ENCODE results near the gene RPS25. TPM values are rescaled to one million over a fixed set of nuclear protein-coding genes. Genes with fewer than 3 reads are reported as not detected.
"Not testable (repeated sequence)": the region's sequence is repeated elsewhere in the genome, so short reads cannot be mapped to it uniquely, and the experiment has no call there.

The RPS25 gene
- total RNA-seq, 1 donor from 2014 or later: 813 TPM

- ATAC-seq: no peak
- intact Hi-C loops (cut with micrococcal nuclease): no loop called here
- no peak for DNase-seq
Observed at GRCh38 chr11:119042927-119043326, 24.8 kb upstream of the RPS25 start.

DNA sequence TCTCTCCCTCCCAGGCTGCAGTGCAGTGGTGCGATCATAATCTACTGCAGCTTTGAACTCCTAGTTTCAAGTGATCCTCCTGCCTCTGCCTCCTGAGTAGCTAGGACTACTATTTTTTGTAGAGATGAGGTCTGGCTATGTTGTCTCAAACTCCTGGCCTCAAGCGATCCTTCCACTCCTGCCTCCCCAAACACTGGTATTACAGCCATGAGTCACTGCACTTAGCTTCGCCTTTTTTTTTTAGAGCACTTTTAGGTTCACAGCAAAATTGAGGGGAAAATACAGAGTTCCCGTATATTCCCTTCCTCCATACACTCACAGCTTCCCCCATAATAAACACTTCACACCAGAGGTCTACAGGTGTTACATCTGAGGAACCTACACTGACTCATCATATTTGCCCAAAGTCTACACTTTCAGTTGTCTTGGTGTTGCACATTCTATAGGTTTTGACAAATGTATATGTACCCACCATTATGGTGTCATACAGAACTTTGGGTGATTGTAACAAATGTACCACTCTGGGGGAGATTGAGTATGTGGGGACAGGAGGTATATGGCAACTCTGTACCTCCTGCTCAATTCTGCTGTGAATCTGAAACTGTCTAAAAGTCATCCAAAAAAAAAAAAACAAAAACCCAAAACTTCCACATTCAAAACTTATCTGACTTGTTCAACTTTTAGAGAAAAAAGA, 23.8 kb upstream of the RPS25 start:
- intact Hi-C loops (cut with micrococcal nuclease): no loop called here
- DNase-seq: no peak
- no peak for ATAC-seq

DNA sequence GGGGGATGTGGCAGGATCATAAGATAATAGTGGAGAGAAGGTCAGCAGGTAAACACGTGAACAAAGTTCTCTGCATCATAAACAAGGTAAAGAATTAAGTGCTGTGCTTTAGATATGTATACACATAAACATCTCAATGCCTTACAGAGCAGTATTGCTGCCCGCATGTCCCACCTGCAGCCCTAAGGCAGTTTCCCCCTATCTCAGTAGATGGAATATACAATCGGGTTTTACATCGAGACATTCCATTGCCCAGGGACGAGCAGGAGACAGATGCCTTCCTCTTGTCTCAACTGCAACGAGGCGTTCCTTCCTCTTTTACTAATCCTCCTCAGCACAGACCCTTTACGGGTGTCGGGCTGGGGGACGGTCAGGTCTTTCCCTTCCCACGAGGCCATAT, 21.3 kb upstream of the RPS25 start:
- intact Hi-C loops (cut with micrococcal nuclease); DNase-seq; ATAC-seq: not testable (repeated sequence)

DNA sequence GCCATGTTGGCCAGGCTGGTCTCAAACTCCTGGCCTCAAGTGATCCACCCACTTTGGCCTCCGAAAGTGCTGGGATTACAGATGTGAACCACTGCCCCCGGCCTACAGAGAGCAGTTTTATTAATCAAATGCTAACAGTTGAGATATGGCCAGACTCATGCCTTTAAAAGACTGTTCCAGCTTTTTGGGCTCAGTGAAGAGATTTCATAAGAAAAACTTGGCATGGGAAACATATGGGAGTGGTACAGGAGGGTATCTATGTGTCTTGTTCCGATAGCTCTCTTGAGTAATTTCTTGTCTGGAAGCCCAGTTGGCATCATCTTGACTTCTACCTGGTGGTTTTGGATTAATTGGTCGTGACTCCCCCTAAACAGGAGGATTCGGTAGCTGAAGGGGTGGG, 20.7 kb upstream of the RPS25 start:
- no peak for DNase-seq
- no peak for ATAC-seq
- intact Hi-C loops (cut with micrococcal nuclease): no loop called here

GRCh38 chr11:119034813-119035212, 16.7 kb upstream of the RPS25 start:
- ATAC-seq: no peak
- intact Hi-C loops (cut with micrococcal nuclease): no loop called here
- DNase-seq: no peak

DNA sequence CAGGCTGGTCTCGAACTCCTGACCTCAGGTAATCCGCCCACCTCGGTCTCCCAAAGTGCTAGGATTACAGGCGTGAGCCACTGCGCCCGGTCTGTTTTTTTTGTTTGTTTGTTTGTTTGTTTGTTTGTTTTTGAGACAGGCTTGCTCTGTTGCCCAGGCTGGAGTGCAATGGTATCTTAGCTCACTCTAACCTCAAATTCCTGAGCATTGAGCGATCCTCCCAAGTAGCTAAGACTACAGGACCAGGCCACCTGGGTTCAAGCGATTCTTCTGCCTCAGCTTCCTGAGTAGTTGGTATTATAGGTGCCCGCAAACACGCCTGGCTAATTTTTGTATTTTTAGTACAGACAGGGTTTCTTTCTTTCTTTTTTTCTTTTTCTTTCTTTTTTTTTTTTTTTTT, 15.3 kb upstream of the RPS25 start:
- ATAC-seq; DNase-seq; intact Hi-C loops (cut with micrococcal nuclease): not testable (repeated sequence)

DNA sequence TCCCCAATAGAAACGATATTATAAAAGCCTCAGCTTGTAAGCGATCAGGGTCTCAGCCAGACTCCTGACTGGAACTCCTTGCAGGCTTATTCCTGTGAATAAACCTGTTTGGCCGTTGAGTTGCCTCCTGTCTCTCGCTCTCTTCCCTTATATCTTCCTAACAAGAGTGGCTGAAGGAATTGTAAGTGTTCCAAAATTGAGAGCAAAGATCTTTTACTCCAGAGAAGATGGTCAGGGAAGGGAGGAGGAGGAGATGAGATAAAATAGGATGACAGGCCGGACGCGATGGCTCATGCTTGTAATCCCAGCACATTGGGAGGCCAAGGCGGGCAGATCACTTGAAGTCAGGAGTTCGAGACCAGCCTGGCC, 13.8 kb upstream of the RPS25 start:
- intact Hi-C loops (cut with micrococcal nuclease): no loop called here
- ATAC-seq (no peak), DNase-seq (no peak)

DNA sequence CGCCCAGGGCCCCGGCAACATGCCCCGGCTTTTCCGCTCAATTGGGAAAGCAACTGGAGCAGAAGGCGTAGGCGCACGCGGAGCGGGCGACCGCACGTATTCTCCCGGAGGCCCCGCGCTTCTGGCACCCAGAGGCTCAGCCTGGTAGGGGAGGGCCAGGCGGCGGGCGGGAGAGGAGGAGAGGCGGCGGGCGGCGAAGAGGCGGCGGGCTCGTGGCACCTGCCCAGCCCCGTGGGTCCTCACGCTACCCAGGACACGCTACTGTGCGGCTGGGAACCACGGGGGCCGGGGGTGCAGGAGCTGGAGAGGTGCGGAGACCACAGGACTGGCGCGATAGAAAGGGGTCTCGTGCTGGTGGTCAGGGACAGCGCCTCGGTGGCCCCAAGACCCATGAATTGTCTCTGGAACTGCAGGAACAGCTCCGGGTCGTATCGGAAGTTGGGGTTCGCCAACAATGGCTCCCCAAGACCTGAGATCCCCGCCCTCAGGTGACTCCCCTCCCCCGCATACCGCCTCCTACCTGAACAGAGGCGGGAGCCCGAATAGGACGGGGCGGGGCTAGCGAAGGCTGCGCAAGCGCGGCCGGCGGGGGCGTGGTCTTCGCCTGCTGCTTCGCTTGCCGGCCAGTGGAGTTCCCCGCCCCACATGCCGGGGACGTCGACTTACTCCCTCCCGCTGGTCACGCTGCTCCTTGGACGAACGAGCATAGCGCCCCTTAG, 12.3 kb upstream of the RPS25 start, which contains the start of gene SLC37A4:
TSS of gene SLC37A4 (minus strand) at position 549 of the 719 bp plus-strand sequence.
- intact Hi-C loops (cut with micrococcal nuclease): no loop called here
- peak; percentile 98 for ATAC-seq
- peak; percentile 99 for DNase-seq

GRCh38 chr11:119030029-119030328, 11.8 kb upstream of the RPS25 start:
- intact Hi-C loops (cut with micrococcal nuclease): no loop called here
- ATAC-seq (no peak), DNase-seq (no peak)

DNA sequence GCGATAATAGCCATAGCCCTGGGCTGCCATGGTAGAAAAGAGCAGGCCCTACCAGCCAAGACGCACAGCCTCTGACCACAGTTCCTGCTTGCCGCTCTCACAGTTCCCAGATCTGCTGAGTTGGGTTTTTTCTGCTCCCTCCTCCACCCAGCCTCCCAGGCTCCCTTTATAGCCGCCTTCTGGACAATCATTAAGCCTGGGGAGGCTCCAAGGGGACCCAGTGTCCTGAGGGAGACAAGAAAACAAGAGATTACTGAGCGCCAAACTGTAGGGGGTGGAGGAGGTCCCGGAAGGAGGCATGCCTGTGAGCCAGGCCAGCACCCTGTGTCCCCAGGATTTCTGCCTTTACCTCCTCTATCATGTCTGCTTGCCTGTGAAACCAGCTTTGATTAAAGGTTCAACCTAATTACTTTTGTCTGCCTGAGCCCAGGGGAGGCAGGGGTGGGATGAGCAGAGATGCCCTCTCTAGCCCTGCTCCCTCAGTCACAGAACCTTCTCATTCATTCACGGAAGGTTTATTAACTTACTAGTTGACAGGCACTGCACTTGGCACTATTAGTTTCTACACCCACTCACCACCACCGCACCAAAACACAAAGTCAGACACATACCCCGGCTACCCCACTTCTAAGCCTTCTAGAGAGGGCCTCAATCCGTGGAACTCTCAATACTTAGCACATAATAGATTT, 11.3 kb upstream of the RPS25 start:
- no peak for DNase-seq
- peak; percentile 8 for ATAC-seq
- intact Hi-C loops (cut with micrococcal nuclease): no loop called here

GRCh38 chr11:119029069-119029339, 10.9 kb upstream of the RPS25 start:
- intact Hi-C loops (cut with micrococcal nuclease): no loop called here
- ATAC-seq (no peak), DNase-seq (no peak)

DNA sequence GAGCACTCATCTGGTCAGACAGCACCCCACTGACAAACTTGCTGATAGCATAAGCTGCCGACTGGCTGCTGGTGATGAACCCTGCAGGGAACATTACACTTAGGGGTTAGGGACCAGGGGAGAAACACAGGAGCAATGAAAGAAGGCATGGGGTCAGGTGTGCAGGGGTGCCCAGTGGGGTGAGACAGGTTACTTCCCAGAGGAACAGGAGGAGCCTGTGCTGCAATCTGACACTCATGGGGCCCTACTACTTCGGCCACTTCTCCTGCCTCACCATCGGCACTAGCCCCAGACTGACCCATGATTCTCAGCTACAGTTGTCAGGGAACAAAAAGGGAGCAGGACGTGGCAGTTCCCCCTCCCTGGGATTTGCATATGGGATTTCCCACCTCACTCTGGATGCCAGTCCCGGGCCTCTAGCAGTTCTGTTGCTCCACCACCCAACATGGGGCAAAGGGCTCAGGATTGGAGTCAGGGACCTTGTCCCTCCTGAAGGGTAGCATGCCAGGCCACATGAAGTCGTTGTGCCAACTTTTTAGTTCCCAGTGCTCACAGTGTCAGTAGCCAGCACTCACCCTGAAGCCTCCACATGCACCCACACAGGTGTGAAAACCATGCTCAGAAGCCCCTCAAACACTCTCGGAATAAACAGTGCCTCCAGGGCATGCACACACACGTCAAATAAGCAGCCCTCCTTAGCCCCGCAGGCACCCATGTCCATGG, 10.4 kb upstream of the RPS25 start:
- DNase-seq (no peak), ATAC-seq (no peak)
- intact Hi-C loops (cut with micrococcal nuclease): no loop called here

GRCh38 chr11:119027561-119028345, 9.6 kb upstream of the RPS25 start:
- ATAC-seq: no peak
- DNase-seq: no peak
- intact Hi-C loops (cut with micrococcal nuclease): no loop called here

- DNase-seq (no peak), ATAC-seq (no peak)
- intact Hi-C loops (cut with micrococcal nuclease): no loop called here
Observed at GRCh38 chr11:119026970-119027369, 8.8 kb upstream of the RPS25 start.

DNA sequence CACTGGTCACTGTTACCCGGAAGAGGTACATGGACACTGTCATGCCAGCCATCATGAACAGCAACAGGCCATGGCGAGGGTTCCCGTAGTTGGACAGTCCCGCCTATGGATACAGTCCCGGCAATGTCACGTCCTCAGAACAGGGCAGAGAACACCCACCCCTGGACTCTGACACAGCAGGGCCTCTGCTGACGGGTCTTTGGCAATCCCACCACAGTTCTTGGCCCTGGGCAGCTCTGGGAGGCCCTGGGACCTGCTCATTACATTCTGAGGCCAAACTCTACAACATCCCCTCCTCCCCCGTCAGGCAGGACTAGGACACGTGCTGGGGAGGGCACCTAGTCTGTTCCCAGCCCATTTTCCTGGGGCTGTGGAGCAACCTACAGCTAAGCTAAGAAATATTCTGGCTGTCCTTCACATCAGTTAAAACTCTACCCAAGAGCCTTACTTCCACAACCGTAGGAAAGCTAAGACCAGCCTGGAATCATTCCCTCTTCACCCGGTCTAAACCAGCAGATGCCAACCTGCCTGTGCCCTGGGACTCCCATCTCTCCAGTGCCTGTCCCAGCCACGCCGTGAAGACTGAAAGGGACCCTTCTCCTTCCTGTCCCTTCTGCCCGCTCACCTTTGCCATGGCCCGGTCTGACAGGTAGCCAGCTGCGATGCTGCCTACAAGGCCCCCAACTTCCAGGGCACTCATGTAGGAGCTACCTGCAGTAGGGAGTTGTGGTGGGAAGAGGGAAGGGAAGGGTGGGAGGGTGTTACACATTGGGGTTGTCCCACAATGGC, 8.0 kb upstream of the RPS25 start:
- no peak for DNase-seq
- ATAC-seq: no peak

DNA sequence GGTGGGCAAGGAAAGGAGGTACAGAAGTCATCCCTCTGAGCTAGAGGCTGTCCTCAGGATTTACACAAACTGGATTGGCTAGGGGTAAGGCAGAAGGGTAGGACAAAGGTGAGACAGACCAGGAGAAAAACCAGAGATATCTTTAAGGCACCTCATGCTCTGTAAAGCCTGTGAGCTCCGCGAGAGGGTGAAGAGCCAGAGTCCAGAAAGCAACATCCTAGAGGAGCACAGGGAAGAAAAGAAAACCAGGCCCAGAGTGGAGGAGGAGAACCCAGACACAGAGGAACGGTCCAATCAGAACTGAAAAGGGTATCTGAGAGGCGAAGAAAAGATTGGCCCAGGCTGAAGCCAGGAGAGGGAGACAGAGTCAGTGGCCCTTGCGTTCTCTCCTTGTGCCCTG, 7.4 kb upstream of the RPS25 start:
- intact Hi-C loops (cut with micrococcal nuclease): no loop called here
- ATAC-seq (no peak), DNase-seq (no peak)

More for the DNA sequence above, 8.0 kb upstream of the RPS25 start:
- intact Hi-C loops (cut with micrococcal nuclease): no loop called here

GRCh38 chr11:119025099-119025473, 6.9 kb upstream of the RPS25 start:
- intact Hi-C loops (cut with micrococcal nuclease): no loop called here
- no peak for ATAC-seq
- no peak for DNase-seq

- intact Hi-C loops (cut with micrococcal nuclease): no loop called here
- DNase-seq (no peak), ATAC-seq (no peak)
Observed at GRCh38 chr11:119024430-119025098, 6.4 kb upstream of the RPS25 start.
